ENCODE data around the gene TMEM130. TPM values are rescaled to one million over a fixed set of nuclear protein-coding genes. Genes with fewer than 3 reads are reported as not detected.
"Not testable (repeated sequence)": the region's sequence is repeated elsewhere in the genome, so short reads cannot be mapped to it uniquely, and the experiment has no call there.

The TMEM130 gene
- total and polyA plus RNA-seq, 4 donors = 0.34 to 1.5 (median 0.60) TPM

DNA sequence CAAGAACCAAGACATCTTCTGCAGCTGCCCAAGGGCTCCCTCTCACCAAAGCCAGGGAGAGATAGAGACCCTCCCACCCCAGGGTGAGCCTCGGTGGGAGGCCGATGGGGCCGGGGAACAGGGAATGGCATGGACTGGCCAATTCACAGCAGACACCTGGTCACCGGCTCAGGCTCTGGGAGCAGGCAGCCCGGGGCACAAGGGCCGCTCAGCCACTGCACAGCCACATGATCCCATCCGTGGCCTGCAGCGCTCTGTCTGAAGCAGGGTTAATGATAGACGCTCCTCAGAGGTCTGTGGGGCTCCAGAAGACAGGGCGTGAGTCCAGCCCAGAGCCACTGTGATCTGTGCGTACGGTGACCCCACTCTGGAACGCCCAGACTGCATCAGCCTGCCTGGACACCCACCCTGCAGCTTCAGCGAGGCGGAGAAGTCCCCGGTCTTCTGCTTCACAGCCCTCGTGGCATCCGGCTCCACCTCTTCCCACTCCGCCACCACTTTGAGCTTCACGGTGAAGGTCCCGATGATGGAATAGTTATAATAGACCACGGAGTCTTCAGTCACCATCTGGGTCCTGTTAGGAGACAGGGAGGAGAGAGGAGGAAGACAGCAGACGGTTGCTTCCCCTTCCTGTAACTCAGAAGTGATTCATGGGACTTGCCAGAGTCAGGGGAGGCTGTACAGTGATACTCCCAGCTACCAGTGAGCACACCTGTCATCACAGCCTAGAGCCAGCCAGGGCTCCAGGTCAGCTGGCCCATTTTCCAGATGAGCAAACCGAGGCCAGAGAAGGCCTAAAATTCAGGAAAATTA, 14.0 kb downstream of the TMEM130 start:
- Histone ChIP-seq H3K9ac (ENCODE audit: insufficient read depth in 1 of 2, low read length in 2 of 2) (no peak overlapping the region), H3K36me3 (ENCODE audit: control insufficient read depth in 4 of 4, insufficient read depth in 4 of 4, low read length in 4 of 4) (no peaks in the 10 kb centered on the region), H3K4me1 (ENCODE audit: control insufficient read depth in 5 of 5, insufficient read depth in 5 of 5, low read length in 5 of 5) (no peaks in the 10 kb centered on the region), H3K27me3 (ENCODE audit: control insufficient read depth in 3 of 3, insufficient read depth in 3 of 3, low read length in 2 of 3) (peaks cover 0 to 2% (median 0%) of the 10 kb centered on the region in 3 donors), H3K27ac (ENCODE audit: low read depth in 1 of 2, low read length in 1 of 2) (no peak overlapping the region), H3K9me3 (ENCODE audit: control insufficient read depth in 4 of 4, insufficient read depth in 3 of 4, low read length in 3 of 4) (no peaks in the 10 kb centered on the region), H3K4me3 (no peak overlapping the region)
- DNase-seq = no peak
- 75 to 82% methylated on average over 24 of the region's 24 CpGs for WGBS, 2 donors
- no peak for ATAC-seq (ENCODE audit: insufficient read depth, low FRiP score)
- no peak for TF ChIP-seq CTCF (IDR thresholded peaks at IDR 0.05; ENCODE audit: control extremely low read depth, extremely low read depth)

DNA sequence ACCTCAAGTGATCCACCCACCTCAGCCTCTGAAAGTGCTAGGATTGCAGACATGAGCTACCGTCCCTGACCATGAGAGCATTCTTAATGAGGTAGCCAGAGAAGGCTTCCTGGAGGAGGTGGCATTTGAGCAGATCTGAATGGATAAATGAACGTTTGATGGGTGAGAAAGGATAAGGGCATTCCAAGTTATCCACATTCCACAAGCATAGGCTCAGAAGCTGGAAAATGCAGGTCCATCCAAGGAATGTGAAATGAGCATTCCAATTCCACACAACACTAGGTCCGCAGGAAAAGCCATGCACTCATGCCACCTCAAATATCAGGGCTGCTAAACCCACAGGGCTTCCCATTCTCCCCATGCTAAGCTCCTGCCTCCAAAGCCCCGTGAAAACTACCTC, 17.0 kb downstream of the TMEM130 start:
- H3K9me3 ChIP-seq (ENCODE audit: control insufficient read depth in 4 of 4, insufficient read depth in 3 of 4, low read length in 3 of 4) = peaks cover 0 to 16% (median 4%) of the 10 kb centered on the region in 4 donors
- no peak overlapping the region for H3K9ac ChIP-seq (ENCODE audit: insufficient read depth in 1 of 2, low read length in 2 of 2)
- DNase-seq (no peak), ATAC-seq (ENCODE audit: insufficient read depth, low FRiP score) (no peak)
- H3K36me3 ChIP-seq (ENCODE audit: control insufficient read depth in 4 of 4, insufficient read depth in 4 of 4, low read length in 4 of 4) = no peaks in the 10 kb centered on the region
- H3K27me3 ChIP-seq (ENCODE audit: control insufficient read depth in 3 of 3, insufficient read depth in 3 of 3, low read length in 2 of 3) = no peaks in the 10 kb centered on the region
- no peaks in the 10 kb centered on the region for H3K4me1 ChIP-seq (ENCODE audit: control insufficient read depth in 5 of 5, insufficient read depth in 5 of 5, low read length in 5 of 5)
- whole genome bisulfite sequencing, 2 donors = 57 to 71% methylated on average over 4 of the region's 4 CpGs
- H3K27ac ChIP-seq (ENCODE audit: low read depth in 1 of 2, low read length in 1 of 2) = no peak overlapping the region
- TF ChIP-seq CTCF (IDR thresholded peaks at IDR 0.05; ENCODE audit: control extremely low read depth, extremely low read depth) = no peak
- no peak overlapping the region for H3K4me3 ChIP-seq

- ATAC-seq (ENCODE audit: insufficient read depth, low FRiP score) = no peak
Measured at GRCh38 chr7:98848918-98849317, 20.9 kb downstream of the TMEM130 start.

DNA sequence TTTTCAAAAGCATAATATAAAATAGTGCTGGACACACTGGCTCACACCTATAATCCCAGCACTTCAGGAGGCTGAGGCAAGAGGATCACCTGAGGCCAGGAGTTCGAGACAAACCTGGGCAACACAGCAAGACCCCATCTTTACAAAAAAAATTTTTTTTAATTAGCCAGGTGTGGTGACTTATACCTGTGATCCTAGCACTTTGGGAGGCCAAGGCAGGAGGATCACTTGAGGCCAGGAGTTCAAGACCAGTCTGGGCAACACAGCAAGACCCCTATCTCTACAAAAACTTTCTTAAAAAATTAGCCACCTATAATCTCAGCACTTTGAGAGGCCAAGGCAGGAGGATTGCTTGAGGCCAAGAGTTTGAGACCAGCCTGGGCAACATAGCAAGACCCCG, 27.3 kb downstream of the TMEM130 start:
- WGBS, 2 donors = 78 to 81% methylated on average over 2 of the region's 2 CpGs
- not testable (repeated sequence) for DNase-seq; ATAC-seq (ENCODE audit: insufficient read depth, low FRiP score); H3K4me3 ChIP-seq; H3K36me3 ChIP-seq (ENCODE audit: control insufficient read depth in 4 of 4, insufficient read depth in 4 of 4, low read length in 4 of 4); H3K27ac ChIP-seq (ENCODE audit: low read depth in 1 of 2, low read length in 1 of 2); H3K4me1 ChIP-seq (ENCODE audit: control insufficient read depth in 5 of 5, insufficient read depth in 5 of 5, low read length in 5 of 5); H3K9ac ChIP-seq (ENCODE audit: insufficient read depth in 1 of 2, low read length in 2 of 2); H3K9me3 ChIP-seq (ENCODE audit: control insufficient read depth in 4 of 4, insufficient read depth in 3 of 4, low read length in 3 of 4); H3K27me3 ChIP-seq (ENCODE audit: control insufficient read depth in 3 of 3, insufficient read depth in 3 of 3, low read length in 2 of 3)

More at GRCh38 chr7:98848918-98849317, 20.9 kb downstream of the TMEM130 start:
- Histone ChIP-seq H3K4me3 (no peak overlapping the region), H3K27ac (ENCODE audit: low read depth in 1 of 2, low read length in 1 of 2) (no peak overlapping the region), H3K27me3 (ENCODE audit: control insufficient read depth in 3 of 3, insufficient read depth in 3 of 3, low read length in 2 of 3) (no peaks in the 10 kb centered on the region), H3K36me3 (ENCODE audit: control insufficient read depth in 4 of 4, insufficient read depth in 4 of 4, low read length in 4 of 4) (no peaks in the 10 kb centered on the region), H3K9ac (ENCODE audit: insufficient read depth in 1 of 2, low read length in 2 of 2) (no peak overlapping the region), H3K4me1 (ENCODE audit: control insufficient read depth in 5 of 5, insufficient read depth in 5 of 5, low read length in 5 of 5) (no peaks in the 10 kb centered on the region), H3K9me3 (ENCODE audit: control insufficient read depth in 4 of 4, insufficient read depth in 3 of 4, low read length in 3 of 4) (peaks cover 0 to 18% (median 4%) of the 10 kb centered on the region in 4 donors)
- 92 to 96% methylated on average over 3 of the region's 3 CpGs for WGBS, 2 donors
- TF ChIP-seq CTCF (IDR thresholded peaks at IDR 0.05; ENCODE audit: control extremely low read depth, extremely low read depth) = no peak
- no peak for DNase-seq
